Keratinocyte (primary cell): ENCODE measurements around the gene KDM4B.

Source experiments
- EZH2 ChIP-seq: IDR thresholded peaks from one replicate; pipeline ENCODE4 v1.6.1; 2012; ENCODE audit warnings: inconsistent platforms, mild to moderate bottlenecking, low read length, moderate library complexity
- TF ChIP-seq, protein P1 (sequence below), 3 experiments: IDR thresholded peaks in 1 of 3; conservative IDR thresholded peaks in 1 of 3; optimal IDR thresholded peaks in 1 of 3; 2 replicates in 2 of 3; 3 replicates in 1 of 3; pipeline versions ENCODE3 to v1.5.1; 2011; ENCODE audit warnings: low read length in 3 of 3, mild to moderate bottlenecking in 3 of 3, moderate library complexity in 2 of 3, control low read depth in 1 of 3, inconsistent platforms in 1 of 3; ENCODE audit not compliant: insufficient read depth in 2 of 3; ENCODE audit errors: extremely low read depth in 1 of 3

DNA sequence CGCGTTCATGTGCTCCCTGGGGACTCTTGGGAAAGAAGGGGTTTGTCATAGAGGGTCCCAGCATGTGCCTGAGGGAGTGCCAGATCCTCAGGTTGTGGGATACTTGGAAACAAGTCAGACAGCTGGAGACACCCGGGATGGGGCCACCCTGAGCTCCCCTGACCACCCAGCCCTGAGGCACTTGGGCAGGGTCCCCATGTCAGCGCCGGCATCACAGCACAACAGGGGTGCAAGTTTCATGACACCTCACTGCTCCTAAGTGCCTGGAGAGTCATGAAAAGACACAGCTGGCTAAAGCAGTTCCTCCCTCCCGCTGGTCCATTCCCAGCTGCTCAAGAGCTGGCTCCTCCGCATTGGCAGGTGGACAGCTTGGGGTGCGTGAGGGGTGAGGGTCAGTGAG, 102.7 kb downstream of the KDM4B start:
- TF ChIP-seq, protein P1, sequence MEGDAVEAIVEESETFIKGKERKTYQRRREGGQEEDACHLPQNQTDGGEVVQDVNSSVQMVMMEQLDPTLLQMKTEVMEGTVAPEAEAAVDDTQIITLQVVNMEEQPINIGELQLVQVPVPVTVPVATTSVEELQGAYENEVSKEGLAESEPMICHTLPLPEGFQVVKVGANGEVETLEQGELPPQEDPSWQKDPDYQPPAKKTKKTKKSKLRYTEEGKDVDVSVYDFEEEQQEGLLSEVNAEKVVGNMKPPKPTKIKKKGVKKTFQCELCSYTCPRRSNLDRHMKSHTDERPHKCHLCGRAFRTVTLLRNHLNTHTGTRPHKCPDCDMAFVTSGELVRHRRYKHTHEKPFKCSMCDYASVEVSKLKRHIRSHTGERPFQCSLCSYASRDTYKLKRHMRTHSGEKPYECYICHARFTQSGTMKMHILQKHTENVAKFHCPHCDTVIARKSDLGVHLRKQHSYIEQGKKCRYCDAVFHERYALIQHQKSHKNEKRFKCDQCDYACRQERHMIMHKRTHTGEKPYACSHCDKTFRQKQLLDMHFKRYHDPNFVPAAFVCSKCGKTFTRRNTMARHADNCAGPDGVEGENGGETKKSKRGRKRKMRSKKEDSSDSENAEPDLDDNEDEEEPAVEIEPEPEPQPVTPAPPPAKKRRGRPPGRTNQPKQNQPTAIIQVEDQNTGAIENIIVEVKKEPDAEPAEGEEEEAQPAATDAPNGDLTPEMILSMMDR (optimal IDR thresholded peaks at IDR 0.05 in 1 of 3, IDR thresholded peaks at IDR 0.05 in 1 of 3, conservative IDR thresholded peaks at IDR 0.05 in 1 of 3; ENCODE audit: extremely low read depth in 1 of 3, insufficient read depth in 2 of 3, low read length in 3 of 3), result no peak
- TF ChIP-seq EZH2, result no peak
